Measurements from ENCODE around the gene SAFB.

The SAFB gene

DNA sequence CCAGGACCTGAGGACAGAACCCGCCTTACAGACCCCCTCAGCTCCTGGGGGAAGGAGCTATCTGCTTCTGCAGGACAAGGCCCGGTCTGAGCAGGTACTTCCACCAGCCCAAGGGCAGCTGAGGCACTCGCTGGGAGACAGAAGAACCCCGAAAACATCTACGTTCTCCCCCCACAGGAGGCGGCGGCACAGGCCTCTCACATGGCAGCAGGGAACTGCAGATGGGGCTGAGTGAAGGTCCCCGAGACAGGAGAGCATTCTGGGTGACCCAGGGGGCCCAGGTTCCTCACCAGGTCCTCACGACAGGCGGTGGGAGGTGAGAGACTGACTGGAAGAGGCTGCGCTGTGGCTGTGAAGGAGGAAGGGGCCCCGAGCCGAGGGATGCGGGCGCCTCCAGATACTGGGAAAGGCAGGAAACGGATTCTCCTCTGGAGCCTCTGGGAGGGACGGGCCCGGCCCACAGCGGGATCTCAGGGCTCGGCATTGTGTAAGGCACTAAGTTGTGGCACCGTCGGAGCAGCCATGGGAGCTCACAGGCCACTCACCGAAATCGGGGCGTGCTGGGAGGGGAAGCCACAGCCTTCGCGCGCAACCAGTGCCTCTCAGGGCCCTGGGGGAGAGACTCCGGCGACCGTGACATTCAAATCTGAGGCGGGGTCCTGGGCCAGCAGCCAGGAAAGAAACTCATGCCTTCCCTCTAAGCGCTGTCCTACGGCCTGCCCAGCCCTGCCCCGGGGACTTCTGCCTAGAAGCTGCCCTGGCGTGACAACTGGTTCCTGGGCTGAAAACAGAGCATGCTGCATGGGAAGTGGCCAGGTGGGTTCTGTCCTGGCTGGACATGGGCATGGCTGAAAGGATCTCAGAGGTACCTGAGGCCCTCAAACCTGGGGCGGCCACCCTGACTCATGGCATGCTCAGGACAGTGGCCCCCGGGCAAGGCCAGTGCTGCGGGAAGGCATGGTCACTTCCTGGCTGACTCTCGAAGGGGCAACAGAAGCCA is 81.2 kb downstream of the SAFB start:
- DNase-seq: no peak

DNA sequence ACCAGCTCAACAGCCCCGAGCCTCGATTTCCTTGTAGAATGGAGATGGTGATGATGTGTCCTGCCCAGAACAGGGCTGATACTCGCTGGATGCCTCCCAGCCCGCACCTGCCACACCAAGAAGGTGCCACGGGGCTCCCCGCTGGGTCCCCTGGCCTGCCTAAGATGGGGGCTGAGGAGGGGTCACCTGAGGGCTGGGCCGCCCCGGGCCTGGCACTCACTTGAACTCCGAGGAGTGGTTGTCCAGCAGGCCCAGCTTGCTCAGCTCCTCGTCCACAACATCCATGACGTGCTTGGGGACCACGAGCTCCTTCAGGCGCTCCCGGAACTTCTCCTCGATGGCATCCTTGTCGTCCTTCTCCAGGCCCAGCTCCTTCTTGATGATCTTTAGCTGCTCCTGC is 82.7 kb downstream of the SAFB start:
- DNase-seq: no peak

DNA sequence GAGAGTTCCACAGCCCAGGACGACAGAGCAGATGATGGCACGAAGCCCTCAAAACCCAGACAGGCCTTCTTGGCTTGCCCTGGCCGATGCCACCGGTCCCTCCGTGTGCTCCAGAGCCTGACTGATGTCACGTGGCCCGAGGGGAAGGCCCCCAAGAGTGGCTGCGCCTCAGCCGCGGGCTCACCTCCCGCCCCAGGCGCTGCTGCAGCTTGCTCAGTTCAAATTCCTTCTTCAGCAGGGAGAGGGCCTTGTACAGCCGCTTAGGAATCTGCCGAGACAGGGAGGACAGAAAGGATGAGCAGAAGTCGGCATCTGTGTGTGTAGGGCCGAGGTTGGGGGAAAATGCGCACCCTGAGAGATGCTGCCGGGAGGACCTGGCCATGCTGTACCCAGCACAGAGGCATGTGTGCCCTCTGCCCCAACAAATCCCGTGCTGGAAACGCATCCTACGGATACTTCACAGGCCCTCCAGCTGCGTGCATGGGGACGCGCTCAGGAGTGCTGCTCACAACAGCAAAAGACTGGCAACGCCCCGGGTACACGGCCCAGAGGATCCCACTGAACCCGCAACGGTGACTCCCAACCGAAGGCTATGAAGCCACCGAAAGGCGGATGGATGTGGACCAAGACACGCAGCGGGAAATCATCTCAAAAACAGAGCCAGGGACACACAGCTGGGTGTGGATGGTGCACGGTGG is 84.1 kb downstream of the SAFB start:
- no peak for DNase-seq

DNA sequence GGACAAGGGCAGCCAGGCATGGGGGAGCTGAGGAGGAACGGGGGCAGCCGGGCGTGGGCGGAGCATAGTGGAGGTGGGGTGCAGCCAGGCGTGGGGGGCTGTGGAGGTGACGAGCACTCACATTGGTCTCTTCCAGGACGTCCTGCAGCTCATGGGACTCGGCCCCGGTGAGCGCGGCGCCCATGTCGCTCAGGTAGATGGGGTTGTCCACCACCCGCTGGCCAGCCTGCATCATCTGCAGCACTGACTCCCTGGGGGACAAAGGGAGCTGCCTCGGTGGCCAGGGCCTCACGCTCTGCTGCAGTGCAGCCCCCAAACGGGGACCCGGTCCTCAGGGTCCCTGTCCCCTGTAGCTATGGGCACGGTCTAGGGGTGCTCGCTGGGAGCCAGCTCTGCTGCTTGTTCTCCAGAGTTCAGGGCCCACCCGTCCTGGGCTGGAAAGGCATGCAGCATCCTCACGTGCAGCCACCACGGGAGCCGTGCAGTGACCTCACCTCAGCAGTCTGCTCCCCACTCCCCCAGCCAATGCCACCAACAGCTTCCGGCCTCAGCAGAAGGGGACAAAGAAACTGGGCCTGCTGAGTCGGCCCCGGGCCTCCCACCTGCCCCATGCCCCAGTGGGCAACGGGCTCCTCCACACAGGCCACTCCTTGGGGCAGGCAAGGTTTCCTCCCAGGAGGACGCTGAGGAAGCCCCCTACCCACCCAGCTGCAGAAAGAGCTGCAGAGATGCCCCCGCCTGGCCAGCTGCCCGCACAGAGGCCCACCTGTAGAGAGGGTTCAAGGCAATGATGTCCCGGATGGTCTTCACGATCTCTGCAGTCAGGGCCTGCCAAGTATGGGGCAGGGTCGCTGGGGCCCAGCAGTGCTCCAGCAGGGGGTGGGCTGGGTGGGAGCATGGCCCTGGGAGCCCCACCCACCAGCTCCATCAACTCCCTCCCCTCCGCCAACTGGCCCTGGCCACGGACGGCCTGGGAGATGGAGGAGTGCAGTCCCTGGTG is 85.0 kb downstream of the SAFB start:
- no peak for DNase-seq

DNA sequence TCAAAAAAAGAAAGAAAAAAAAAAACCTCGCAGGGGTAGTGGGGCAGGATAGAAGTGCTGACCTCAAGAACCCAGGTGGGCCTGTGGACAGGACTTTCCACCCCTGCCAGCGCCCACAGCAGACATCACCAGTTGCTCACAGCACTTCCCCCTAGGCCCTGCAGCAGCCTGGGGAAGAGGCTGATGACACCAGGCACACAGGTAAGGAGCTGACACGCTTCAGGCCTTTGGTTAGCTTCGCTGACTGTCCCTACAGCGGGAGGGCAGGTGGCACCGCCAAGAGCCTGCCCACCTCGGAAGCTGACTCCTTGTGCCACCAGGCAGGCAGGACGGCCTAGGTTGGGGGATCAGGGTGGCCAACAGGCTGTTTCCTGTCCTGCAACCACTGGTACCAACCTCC is 88.1 kb downstream of the SAFB start:
- no peak for DNase-seq

DNA sequence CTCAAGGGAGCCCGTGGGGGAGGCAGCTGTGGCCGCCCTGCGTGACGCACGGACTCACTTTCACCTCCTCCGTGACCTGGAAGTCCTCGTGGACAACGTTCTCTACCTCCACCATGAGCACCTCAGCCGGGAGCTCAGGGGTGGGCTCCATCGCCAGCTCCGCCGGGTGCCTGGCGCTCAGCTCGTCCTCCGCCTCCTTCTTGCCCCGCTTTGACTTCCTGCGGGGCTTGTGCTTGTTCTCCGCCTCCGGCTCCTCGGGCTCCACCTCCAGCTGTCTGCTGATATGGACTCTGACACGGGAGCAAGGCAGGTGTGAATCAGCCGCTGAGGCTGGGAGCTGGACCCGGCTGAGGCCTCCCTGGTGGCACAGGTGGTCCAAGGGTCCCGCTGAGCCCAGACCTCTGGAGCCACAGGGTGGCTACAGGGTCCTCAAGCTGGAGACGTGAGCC is 88.9 kb downstream of the SAFB start:
- no peak for DNase-seq

DNA sequence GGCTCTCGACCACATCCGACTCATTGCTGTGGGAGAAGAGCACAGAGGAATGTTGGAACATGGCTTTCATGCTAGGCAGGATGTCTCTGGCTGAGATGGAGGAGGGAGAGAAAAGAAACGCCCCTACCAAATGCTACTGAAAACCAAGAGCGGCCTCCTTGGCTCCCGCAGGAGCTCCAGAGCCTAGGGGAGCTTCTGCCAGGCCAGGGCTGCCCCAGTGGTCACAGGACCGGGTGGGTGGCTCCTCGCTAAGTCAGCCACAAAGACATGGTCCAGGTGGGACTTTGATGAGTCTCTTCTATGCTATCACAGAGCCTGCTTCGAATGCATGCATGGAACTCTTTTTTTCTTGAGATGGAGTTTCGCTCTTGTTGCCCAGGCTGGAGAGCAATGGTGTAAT is 90.3 kb downstream of the SAFB start:
- no peak for DNase-seq

DNA sequence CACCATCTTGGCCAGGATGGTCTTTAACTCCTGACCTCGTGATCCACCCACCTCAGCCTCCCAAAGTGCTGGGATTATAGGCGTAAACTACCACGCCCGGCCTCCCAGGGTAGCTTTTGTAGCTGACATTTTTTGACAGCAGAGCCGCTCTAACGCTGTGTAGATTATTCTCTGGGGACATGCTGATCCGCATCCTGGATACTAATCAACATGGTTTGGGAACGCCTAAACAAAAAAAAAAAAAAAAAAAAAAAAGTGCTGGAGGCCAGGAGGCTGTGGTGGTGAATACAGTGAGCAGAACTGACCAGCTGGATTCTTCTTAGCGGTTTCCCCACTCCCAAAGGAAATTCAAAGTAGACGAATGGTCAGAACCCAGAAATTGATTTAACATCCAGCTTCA is 91.9 kb downstream of the SAFB start:
- DNase-seq: no peak

DNA sequence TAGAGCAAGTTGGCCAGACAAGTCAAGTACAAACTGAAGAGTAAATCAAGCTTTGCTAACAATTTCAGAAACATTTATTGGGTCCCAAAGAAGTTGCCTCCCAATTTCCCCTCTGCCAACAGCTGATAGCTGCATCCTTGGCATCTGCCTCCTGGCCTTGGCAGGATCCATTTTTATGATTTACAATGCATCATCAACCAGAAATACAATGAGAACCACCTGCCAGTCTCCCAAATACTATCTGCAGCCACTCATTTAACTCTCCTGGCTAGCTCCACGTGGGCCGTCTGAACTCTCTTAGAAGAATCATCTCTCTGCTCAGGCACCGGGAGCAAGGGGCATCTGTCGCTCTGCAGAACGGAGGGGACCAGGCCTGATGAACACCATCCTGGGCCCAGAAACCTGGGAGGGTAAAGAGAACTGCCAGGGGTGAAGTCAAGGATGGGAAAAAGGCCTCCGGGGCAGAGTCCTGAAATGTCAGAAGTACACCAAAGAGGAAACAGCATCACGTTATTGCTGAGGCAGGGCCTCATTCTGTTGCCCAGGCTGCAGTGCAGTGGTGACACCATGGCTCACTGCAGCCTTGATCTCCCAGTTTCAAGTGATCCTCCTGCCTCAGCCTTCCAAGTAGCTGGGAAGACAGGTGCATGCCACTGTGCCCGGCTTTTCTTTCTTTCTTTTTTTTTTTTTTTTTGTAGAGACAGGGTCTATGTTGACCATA is 94.5 kb downstream of the SAFB start:
- DNase-seq: no peak

Data from stimulated activated CD4-positive, alpha-beta T cell treated with anti-CD3 and anti-CD28 coated beads, Interleukin-4, amount 100 ng/mL, for 4 hours (primary cell).